Measurements from ENCODE around the gene RAB1A.

The RAB1A gene

DNA sequence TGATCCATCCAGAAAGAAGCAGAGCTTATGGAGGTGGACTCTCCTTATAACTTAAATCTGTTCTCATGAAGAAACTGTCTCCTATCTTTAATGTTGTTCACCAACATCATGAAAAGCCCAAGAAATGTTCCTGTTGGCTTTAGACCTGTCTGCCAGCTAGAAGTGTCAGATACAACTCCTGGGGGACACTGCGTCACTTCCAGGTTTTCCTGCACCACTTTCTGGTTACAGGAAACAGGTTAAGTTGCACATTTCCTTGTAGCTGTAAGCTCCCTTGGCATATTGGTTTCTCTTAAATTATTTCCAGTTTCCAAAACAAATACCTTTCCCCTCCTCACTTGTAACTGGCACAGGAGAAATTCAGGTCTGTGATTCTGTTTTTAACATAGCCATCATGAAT is 70.8 kb downstream of the RAB1A start:
- no peak for DNase-seq (ENCODE audit: low spot score)

DNA sequence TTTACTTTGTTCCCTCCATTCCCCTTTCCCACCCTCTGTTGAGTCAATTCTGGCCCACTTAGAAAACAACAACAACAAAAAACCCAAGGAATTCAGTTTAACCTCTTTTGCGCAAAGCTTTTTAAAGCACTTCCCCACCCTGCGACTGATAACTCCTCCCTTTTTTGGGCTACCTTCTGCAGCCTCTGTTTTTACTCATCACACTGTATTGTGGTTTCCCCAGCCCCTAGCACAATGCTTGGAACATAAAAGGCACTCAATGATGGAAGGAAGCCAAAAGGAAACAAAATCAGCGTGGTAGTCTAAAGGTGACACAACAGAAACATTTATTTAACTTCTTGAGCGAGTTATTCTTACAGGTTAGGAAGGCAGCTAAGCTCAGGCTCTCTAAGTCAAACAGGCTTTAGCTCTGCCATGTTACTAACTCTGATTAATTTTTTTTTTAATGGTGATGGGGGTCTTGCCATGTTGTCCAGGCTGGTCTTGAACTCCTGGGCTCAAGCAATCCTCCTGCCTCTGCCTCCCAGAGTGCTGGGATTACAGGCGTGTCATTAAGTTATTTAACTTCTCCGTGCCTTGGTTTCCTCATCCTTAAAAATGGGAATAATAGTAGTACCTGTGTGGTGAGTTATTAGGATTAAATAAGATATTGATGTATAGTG is 72.4 kb downstream of the RAB1A start:
- peak; percentile 82 for DNase-seq (ENCODE audit: low spot score)

DNA sequence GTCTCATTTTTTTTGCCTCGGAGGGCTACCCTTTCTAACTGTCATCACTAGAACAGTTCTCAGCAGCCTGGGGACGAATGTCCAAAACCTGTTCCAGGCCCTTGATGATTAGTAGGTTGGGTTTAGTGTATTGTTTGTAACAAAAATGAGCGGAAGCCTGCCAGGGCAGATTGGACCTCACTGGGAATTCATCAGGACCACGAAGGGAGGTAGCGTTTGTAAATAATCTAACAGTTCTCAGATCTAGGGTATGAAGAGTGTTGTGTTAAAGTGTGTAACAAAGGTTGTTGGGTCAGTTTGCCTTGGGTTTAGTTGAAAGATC is 72.9 kb downstream of the RAB1A start:
- no peak for DNase-seq (ENCODE audit: low spot score)

DNA sequence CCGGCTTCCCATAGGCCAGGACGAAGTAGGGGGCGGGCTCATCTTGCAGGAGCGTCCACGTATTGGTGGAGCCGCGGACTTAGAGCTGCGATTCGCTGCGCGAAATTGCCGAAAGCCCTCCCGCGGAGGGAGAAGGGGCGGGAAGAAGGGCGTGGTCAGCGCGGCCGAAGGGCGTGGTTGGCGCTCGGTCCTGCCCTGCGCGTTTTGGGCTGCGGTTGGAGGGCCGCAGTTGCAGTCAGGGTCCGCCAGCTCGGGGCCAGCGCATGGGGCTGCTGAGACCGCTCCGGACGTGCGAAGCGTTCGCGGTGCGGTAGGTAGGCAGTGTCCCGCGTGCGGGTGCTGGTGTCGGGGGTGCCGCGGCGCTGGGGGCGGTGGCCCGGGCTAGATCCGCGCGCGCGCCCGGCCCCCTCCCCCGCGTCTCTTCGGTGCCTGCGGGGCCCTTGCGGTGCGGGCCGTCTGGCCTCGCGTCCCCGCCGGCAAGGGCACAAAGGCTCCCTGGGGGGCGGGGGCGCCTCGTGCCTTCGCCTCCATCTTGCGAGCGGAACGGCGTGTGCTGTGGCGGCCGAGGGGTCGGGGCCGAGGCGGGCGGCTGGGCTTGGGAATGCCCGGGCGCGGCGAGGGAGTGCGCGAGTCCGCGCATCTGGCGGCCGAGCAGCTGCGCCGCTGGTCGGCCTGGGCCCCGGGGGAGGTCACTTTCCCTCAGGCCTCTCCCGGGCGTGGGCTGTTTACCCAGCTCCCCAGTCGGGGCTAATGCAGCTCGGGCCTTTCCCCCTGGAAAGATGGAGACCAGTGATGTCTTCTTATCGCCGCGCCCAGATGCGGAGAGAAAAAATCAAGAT is 73.5 kb downstream of the RAB1A start, which contains the start of gene CEP68:
Gene CEP68, plus strand, starts transcription at position 202 of the 839 bp plus-strand sequence. CDS start 13,029 bp downstream, outside the sequence.
- DNase-seq (ENCODE audit: low spot score), result peak; percentile 97

DNA sequence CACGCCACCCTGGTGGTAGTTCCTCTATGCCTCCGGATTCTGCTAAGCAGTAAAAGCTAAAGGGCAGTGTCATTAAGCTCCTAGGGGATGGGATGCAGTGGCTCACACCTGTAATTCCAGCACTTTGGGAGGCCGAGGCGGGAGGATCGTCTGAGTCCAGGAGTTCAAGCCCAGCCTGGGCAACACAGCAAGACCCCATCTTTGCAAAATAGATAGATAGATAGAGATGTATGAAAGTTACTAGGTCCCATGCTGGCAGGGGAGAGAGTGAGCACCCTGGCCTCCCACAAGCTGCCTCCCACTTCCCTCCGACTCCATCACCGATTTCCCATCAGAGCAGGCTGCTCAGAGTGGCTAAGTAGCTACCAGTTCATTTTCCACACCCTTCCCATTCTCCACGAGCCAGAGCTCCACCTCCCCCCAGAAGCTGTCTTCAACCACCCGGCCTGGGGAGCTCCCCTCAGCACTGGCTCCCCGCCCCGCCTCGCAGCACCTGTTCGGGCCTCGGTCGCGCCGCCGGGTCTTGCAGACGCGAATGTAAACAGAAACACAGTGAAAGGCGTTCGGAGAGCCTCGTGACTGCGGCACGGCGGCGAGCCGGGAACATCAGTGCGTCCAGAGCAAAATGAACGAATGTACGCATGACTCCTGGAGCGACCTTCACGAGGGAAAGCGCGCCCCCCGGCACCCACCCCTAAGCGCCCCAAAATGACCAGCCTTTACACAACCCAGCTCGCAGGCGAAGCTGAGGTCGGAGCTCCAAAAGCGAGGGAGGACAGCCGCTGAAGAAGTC is 74.3 kb downstream of the RAB1A start:
- DNase-seq (ENCODE audit: low spot score), result no peak

DNA sequence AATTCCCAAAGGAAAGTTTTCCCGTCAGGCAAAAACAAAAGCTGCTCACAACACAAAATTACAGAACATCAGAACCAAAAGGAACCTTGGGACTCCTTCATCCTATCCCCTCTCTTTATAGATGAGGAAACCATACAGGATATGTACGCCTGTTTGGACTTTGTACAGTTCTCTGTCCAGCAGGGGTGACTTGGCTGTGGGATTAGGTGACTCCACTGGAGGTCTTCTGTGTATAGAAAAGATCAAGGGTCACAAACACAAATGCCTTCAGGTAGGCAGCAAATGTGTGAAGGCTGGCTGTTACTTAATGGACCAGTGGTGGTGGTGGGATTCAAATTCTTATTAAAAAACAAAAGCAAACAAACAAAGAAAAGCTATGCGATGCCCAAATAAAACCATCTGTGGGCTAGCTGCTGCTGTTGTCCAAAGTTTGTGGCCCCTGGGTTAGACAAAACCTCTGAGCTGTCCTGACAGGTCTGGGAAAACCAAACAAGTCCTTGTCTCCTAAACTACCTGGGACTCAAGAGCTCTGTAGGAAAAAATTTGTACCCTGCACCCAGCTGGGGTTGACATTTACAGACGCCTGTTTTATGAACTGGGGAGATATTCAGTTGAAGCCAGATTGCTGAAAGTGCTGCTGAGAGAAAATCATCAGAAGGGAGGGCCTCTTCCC is 75.0 kb downstream of the RAB1A start:
- no peak for DNase-seq (ENCODE audit: low spot score)

DNA sequence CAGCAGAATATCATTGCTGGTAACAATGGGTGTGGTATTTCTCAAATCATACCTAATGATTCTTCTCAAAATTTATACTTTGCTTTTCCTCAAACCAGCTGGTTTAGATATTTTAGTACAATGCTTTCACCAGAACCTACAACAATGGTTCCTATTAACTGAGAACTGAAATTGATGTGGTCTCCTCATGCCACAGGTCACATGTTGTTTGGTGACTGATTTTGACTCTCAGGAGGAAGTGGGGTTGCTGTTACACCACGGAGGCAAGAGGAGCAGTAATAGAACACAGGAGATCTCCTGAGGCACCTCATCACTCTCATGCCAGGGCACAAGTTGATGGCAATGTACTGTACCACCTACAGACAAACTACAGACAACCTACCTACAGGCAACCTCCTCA is 76.7 kb downstream of the RAB1A start:
- no peak for DNase-seq (ENCODE audit: low spot score)

DNA sequence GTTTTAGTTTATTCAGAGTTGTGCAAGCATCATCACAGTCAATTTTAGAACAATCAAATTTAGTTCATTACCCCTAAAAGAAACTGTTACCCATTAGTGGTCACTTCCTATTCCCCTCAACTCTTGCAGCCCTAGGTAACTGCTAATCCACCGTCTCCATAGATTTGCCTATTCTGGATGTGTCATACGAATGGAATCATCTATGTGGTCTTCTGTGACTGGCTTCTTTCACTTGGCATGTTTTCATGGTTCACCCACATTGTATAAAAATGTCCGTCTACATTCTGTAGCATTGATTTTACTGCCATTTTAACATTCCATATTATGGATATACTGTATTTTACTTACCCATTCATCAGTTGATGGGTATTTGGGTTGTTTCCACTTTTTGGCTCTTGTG is 79.0 kb downstream of the RAB1A start:
- DNase-seq (ENCODE audit: low spot score), result peak; percentile 32

DNA sequence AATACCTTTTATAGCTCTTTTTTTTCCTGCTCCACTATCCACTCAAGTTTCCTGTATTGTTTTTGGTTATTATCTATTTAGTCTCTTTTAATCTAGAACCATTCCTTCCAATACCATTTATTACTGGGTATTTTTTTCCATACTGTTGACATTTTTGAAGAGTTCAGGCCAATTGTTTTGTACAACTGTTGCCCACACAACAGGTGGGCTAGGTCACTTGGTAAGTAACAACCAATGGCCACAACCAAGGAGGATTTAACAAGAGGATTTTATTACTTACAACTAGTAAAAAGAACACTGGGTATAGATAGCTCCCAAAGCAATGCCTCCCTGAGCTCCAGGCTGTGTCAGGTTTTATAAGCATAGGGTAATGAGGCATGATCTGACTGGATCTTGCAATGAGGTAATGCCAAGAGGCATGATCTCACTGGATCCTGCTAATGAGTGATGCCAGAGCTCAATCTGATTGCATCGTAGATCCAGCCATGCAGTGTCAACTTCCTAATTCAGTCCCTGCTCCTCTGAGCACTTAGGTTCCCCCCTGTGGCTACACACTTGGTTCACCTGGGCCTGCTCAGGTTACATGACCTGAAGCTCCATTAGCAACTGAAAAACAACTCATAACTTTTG is 80.8 kb downstream of the RAB1A start:
- peak; percentile 57 for DNase-seq (ENCODE audit: low spot score)

DNA sequence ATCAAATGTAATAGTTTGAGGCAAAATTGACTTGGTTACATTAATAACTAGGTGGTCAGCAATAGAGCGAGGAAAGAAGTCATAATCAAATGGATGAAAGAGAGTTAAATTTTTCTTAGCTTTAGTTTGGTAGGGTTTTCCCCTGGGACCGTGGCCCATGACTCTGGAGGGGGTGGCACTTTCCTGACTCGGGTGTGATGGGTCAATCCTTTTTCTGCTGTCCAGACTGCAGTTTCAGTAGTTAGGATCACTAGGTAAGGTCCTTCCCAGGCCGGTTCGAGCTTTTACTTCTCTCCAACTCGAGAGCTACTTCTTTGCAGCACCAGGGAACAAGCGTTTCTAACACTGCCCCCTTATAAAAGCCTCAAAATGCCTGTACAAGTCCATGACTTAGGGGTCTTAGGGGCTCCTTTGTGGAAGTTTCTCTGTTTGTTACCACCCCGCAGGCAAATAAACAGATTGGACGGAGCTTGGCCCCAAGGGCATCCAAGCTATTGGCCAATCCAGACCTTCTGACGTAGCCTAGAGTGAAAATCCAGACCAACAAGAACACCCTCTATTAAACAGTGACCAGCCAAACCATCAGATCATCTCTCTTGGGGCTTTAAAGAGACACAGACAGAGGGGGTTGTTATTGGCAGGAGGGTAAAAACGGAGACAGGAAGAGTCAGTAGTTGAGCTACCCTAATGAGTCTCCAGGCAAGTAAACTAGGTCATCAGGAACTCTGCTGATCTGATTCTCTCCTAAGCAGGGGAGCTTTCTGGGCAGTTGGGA is 83.1 kb downstream of the RAB1A start:
- DNase-seq (ENCODE audit: low spot score), result no peak

DNA sequence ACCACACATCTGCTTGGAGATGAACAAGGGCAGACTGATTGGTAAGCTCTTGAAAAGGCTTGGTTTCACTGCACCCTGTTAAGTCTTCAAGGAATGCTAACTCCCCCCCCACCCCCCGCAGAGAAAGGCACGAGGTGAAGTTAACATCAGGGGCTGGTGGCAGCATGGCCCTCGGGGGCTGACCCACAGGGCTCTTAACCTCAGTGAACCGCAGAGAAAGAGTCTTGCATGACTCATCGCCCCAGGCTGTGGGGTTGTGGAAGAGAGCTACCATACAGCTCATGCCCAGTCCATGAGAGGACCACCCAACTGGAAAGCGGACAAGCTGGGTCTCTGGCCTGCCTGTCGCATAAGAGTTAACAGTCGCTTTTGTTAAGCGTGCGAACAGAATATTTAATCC is 84.3 kb downstream of the RAB1A start:
- DNase-seq (ENCODE audit: low spot score), result peak; percentile 80

DNA sequence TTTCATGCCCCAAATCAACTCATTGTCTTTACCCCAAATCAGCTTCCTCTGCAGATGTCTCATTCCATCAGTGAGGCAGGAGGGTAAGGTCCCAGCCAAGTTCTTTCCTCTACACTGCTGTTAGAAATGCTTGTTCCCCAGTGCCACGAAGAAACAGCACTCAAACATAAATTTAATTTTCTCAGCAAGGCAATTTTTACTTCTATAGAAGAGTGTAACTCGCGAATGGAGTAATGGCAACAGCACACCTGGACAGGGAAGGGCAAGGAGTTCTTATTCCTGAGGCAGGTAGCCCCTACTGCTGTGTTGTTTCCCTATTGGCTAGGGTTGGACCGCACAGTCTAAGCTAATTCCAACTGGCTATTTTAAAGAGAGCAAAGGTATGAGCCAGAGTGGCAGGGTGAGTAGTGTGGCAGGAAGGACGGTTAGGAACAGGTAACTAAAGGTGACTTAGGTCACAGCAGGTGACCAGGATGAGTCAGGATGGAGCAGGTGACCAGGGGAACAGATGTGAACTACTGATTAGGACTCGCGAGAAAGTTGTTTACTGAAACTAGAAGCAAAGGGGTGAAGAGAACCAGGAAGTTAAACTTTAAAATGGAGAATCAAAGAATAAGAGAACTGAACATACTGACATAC is 85.7 kb downstream of the RAB1A start:
- DNase-seq (ENCODE audit: low spot score), result no peak

DNA sequence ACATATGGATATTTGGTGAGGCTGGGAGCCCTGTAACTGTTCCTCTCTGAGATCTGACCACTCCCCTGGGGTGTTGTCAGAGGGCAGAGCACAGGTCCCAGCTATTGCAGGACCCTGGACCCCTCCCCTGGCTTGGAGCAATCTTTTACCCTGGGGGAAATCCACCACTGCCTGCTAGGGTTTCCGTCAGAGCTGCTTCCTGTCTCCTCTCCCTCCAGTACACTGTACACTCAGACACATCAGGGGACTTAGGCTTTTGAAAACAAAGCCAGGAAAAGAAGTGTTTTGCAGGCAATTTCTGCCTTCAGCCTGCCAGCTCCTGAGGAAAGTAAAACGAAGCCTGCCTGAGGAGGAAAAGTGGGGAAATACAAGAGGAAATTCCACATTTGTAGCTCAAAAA is 86.9 kb downstream of the RAB1A start:
- no peak for DNase-seq (ENCODE audit: low spot score)

DNA sequence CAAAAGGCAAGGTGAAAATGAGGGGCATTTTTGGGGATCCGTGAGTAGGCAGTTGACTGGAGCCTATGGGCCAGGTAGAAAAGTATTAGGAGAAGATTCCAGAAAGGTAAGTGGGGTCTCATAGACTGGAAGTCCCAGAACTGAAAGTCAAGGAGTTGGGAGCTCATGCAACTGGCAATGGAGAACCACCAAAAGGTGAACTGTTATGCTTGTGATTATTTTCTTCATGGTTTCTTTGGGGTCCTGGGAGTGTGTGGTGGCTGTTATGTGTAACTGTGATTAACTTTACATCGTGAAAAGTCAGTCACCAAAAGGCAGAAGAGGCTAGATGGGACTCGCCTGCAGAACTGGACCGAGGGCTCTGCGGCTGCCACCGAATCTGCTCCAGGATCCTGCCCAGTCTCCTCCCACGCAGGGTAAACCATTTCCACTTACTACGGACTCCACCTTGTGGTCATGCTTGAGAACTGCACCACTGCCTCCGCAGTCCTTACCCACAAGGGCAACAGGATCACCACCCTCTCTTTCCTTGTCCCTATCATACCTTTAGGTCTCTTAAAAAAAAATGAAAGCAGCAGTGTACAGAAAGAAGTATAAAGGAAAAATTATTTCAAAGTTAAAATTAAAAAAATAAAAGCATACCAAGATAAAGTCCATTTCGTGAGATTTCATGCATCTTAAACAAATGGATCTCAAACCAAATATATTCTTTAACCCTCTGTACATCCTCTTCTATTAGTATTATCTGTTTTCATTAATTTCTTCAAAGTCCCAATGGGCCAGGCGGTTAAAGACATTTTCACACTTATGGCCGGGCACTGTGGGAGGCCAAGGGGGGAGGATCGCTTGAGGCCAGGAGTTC is 89.3 kb downstream of the RAB1A start:
- peak; percentile 79 for DNase-seq (ENCODE audit: low spot score)

DNA sequence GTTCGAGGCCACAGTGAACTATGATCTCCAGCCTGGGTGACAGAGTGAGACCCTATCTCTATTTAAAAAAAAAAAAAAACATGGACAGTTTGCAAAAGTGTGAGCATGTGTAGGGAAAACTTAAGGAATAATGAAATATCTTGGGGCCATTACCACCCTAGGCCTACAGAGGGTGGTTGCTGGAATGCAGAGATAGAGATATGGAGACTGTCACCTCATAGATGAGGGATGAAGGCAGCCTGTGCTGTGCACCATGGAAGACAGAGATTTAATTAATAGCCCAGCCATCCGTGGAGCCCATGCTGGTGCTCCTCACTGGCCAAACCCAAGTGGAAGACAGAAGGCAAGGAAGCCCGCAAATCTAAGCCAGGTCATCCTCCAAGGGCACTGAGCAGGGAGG is 90.3 kb downstream of the RAB1A start:
- no peak for DNase-seq (ENCODE audit: low spot score)

DNA sequence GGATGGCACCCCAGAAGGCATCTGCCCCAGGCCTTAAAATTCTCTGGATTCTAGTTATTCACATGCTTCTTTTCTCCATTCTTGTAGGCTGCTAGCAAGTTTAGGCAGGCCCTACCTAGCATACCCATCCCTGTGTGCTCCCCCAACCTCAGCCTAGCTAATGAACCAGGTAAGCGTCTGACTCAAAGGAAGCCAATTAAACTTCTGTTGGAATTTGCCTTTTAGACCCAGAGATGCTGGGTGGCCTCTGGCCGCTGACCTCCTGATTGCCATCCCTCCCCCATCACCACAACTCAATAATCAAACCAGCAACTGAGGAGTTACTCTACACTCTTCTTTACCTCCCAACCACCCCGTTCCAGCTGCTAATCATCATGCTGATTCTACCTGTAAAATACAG is 92.7 kb downstream of the RAB1A start:
- DNase-seq (ENCODE audit: low spot score), result no peak

All from kidney tubule cell (primary cell).